ENCODE results near the gene HEPHL1.

GRCh38 chr11:94100253-94100652 lies 79.1 kb downstream of the HEPHL1 start:
- TF ChIP-seq EZH2 (IDR thresholded peaks at IDR 0.05; ENCODE audit: borderline replicate concordance, insufficient read depth, low read depth, low read length, poor library complexity, severe bottlenecking) = no peak
- TF ChIP-seq, protein P1, sequence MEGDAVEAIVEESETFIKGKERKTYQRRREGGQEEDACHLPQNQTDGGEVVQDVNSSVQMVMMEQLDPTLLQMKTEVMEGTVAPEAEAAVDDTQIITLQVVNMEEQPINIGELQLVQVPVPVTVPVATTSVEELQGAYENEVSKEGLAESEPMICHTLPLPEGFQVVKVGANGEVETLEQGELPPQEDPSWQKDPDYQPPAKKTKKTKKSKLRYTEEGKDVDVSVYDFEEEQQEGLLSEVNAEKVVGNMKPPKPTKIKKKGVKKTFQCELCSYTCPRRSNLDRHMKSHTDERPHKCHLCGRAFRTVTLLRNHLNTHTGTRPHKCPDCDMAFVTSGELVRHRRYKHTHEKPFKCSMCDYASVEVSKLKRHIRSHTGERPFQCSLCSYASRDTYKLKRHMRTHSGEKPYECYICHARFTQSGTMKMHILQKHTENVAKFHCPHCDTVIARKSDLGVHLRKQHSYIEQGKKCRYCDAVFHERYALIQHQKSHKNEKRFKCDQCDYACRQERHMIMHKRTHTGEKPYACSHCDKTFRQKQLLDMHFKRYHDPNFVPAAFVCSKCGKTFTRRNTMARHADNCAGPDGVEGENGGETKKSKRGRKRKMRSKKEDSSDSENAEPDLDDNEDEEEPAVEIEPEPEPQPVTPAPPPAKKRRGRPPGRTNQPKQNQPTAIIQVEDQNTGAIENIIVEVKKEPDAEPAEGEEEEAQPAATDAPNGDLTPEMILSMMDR (IDR thresholded peaks at IDR 0.05) = no peak

Data from B cell (primary cell).